H7 (cell line): ENCODE data around the gene RIN3. TPM values are rescaled to one million over a fixed set of nuclear protein-coding genes. Genes with fewer than 3 reads are reported as not detected.

Experiments
- DNase-seq: peaks from one replicate; pipeline ENCODE4 v3.0.0; 2012
- H3K27me3 ChIP-seq: 2 replicates; pipeline ENCODE4 v1.6.0; 2011; ENCODE audit warnings: mild to moderate bottlenecking, low read length; ENCODE audit not compliant: control insufficient read depth, insufficient read depth
- H3K36me3 ChIP-seq: replicated peaks from 2 replicates; pipeline ENCODE4 v1.5.1; 2011; ENCODE audit warnings: low read length; ENCODE audit not compliant: control insufficient read depth, insufficient read depth
- H3K4me3 ChIP-seq: 2 replicates; pipeline ENCODE4 v1.5.1; 2011; ENCODE audit warnings: low read depth, mild to moderate bottlenecking, control low read depth, low read length, moderate library complexity; ENCODE audit not compliant: insufficient read depth
- total RNA-seq: library from RNA; depleted of rRNA; stranded (reverse); fragments of >200 nt; shearing (Covaris generic); gene quantifications from 2 replicates; pipeline ENCODE4 v1.2.3, GENCODE V29; 2014

Gene RIN3
- total RNA-seq, 1 experiment from 2014 or later = 0.76 TPM

- Histone ChIP-seq H3K36me3 (no peaks in the 10 kb centered on the region), H3K27me3 (no peaks in the 10 kb centered on the region), H3K4me3 (no peak overlapping the region)
- DNase-seq = no peak
Measured at GRCh38 chr14:92559486-92559885, 45.9 kb downstream of the RIN3 start.

GRCh38 chr14:92560106-92560865, 46.7 kb downstream of the RIN3 start:
- no peaks in the 10 kb centered on the region for H3K27me3 ChIP-seq
- DNase-seq = no peak
- H3K36me3 ChIP-seq = no peaks in the 10 kb centered on the region
- no peak overlapping the region for H3K4me3 ChIP-seq

- no peaks in the 10 kb centered on the region for H3K36me3 ChIP-seq
- H3K4me3 ChIP-seq = no peak overlapping the region
- no peak for DNase-seq
- no peaks in the 10 kb centered on the region for H3K27me3 ChIP-seq
Measured at GRCh38 chr14:92561906-92562479, 48.4 kb downstream of the RIN3 start.

GRCh38 chr14:92563359-92563758, 49.8 kb downstream of the RIN3 start:
- Histone ChIP-seq H3K4me3 (no peak overlapping the region), H3K27me3 (no peaks in the 10 kb centered on the region), H3K36me3 (no peaks in the 10 kb centered on the region)
- DNase-seq = no peak

- no peak for DNase-seq
- Histone ChIP-seq H3K4me3 (no peak overlapping the region), H3K27me3 (no peaks in the 10 kb centered on the region), H3K36me3 (no peaks in the 10 kb centered on the region)
Measured at GRCh38 chr14:92563765-92564285, 50.2 kb downstream of the RIN3 start.

GRCh38 chr14:92564344-92565039, 50.9 kb downstream of the RIN3 start:
- H3K36me3 ChIP-seq = no peaks in the 10 kb centered on the region
- DNase-seq = no peak
- no peaks in the 10 kb centered on the region for H3K27me3 ChIP-seq
- H3K4me3 ChIP-seq = no peak overlapping the region

GRCh38 chr14:92565040-92565717, 51.6 kb downstream of the RIN3 start:
- Histone ChIP-seq H3K27me3 (no peaks in the 10 kb centered on the region), H3K4me3 (no peak overlapping the region), H3K36me3 (no peaks in the 10 kb centered on the region)
- DNase-seq = no peak

- DNase-seq = no peak
- H3K4me3 ChIP-seq = no peak overlapping the region
- H3K27me3 ChIP-seq = no peaks in the 10 kb centered on the region
- H3K36me3 ChIP-seq = no peaks in the 10 kb centered on the region
Measured at GRCh38 chr14:92565718-92566115, 52.1 kb downstream of the RIN3 start.

GRCh38 chr14:92567173-92567725, 53.7 kb downstream of the RIN3 start:
- H3K36me3 ChIP-seq = no peaks in the 10 kb centered on the region
- no peak overlapping the region for H3K4me3 ChIP-seq
- DNase-seq = no peak
- no peaks in the 10 kb centered on the region for H3K27me3 ChIP-seq

- Histone ChIP-seq H3K4me3 (no peak overlapping the region), H3K27me3 (no peaks in the 10 kb centered on the region), H3K36me3 (no peaks in the 10 kb centered on the region)
- DNase-seq = no peak
Measured at GRCh38 chr14:92568621-92569479, 55.3 kb downstream of the RIN3 start.

- Histone ChIP-seq H3K36me3 (no peaks in the 10 kb centered on the region), H3K27me3 (no peaks in the 10 kb centered on the region), H3K4me3 (no peak overlapping the region)
- DNase-seq = no peak
Measured at GRCh38 chr14:92570674-92571262, 57.2 kb downstream of the RIN3 start.

- no peak for DNase-seq
- Histone ChIP-seq H3K4me3 (no peak overlapping the region), H3K36me3 (no peaks in the 10 kb centered on the region), H3K27me3 (no peaks in the 10 kb centered on the region)
Measured at GRCh38 chr14:92572050-92572449, 58.5 kb downstream of the RIN3 start.

- Histone ChIP-seq H3K36me3 (no peaks in the 10 kb centered on the region), H3K4me3 (no peak overlapping the region), H3K27me3 (no peaks in the 10 kb centered on the region)
- no peak for DNase-seq
Measured at GRCh38 chr14:92573761-92574498, 60.3 kb downstream of the RIN3 start.
